ENCODE measurements around the gene MRPL11.

GRCh38 chr11:66448523-66448922 lies 9.9 kb upstream of the MRPL11 start:
- no peak for TF ChIP-seq POLR2A (IDR thresholded peaks at IDR 0.05; ENCODE audit: extremely low read depth, insufficient read length)
- no peak for TF ChIP-seq CTCF (IDR thresholded peaks at IDR 0.05; ENCODE audit: low read depth, low read length)
- TF ChIP-seq MAX (IDR thresholded peaks at IDR 0.05; ENCODE audit: low read depth, low read length), result no peak
- TF ChIP-seq MYC (IDR thresholded peaks at IDR 0.05; ENCODE audit: low read depth, low read length), result no peak
